Neutrophil (primary cell): ENCODE results near the gene MYO16.

Experiments used
- H3K27ac ChIP-seq: fragments of 200-600 bp; sonication (generic); 2 replicates; pipeline ENCODE4 v1.5.1; 2016; ENCODE audit warnings: mild to moderate bottlenecking, moderate library complexity
- H3K27me3 ChIP-seq: fragments of 200-600 bp; sonication (generic); 2 replicates; pipeline ENCODE4 v1.6.0; 2016; ENCODE audit warnings: mild to moderate bottlenecking
- H3K36me3 ChIP-seq: fragments of 200-600 bp; sonication (generic); 2 replicates; pipeline ENCODE4 v1.5.1; 2017
- H3K4me1 ChIP-seq, 2 experiments: fragments of 200-600 bp in 1 of 2; sonication (generic) in 1 of 2; 1 replicate in 1 of 2; 2 replicates in 1 of 2; pipeline versions ENCODE4 v1.5.1 to v1.6.1; 2013 to 2016; ENCODE audit warnings: low read depth in 1 of 2, low read length in 1 of 2, mild to moderate bottlenecking in 1 of 2, moderate library complexity in 1 of 2; ENCODE audit not compliant: control insufficient read depth in 1 of 2, insufficient read depth in 1 of 2
- H3K4me3 ChIP-seq, 2 experiments: fragments of 200-600 bp in 1 of 2; sonication (generic) in 1 of 2; 1 replicate in 1 of 2; 2 replicates in 1 of 2; pipeline ENCODE4 v1.5.1; 2013 to 2016; ENCODE audit warnings: low read depth in 1 of 2, low read length in 1 of 2, mild to moderate bottlenecking in 1 of 2, moderate library complexity in 1 of 2
- H3K9me3 ChIP-seq: fragments of 200-600 bp; sonication (generic); 2 replicates; pipeline ENCODE4 v1.5.1; 2016
- TF ChIP-seq, protein P1 (sequence below): fragments of 200-600 bp; sonication (generic); IDR thresholded peaks from 2 replicates; pipeline ENCODE4 v1.5.1; 2016; ENCODE audit warnings: antibody characterized with exemption

Gene MYO16

DNA sequence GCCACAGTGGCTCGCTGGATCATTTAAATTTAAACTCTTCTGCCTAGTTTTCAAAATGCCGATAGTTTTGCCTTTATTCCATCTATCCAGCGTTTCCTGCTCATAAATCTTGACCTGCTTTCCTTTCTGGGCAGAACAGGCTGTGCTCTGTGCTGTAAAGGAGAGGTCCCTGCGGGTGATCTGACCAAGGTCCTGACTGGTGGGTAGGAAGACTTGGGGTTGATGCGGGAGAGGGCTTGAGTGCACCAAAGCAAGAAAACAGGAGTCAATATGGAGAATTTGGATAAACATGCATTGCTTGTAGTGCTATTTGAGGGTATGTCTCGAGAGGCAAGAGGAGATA lies 533.6 kb downstream of the MYO16 start:
- H3K27ac ChIP-seq = no peak overlapping the region

DNA sequence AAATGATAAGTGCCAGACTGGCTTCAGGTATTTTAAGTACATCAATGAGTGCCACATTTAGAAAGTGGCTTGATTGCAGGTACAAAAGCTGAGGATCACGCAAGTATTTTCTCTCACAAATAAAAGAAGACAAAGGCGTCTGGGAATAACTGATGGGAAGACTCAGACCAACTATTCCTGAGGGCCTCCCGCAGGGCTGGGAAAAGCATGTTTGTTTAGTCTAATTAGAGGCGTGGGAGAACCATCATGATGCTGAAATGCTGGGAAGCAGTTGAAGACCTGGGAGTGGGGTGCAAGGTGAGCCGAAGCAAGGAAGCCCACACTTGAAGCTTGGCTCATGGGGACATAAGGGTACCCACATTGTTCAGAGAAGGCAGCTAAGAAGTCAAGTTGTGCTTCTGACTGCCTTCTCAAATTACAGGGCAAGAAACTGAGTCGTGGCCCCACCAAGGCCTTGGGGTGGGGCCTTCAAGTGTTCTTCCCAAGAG lies 536.0 kb downstream of the MYO16 start:
- Histone ChIP-seq H3K4me3 (no peak overlapping the region), H3K4me1 (peaks cover 10% of the 10 kb centered on the region in 2 experiments), H3K27ac (no peak overlapping the region), H3K27me3 (no peaks in the 10 kb centered on the region), H3K36me3 (no peaks in the 10 kb centered on the region), H3K9me3 (no peaks in the 10 kb centered on the region)
- TF ChIP-seq, protein P1, sequence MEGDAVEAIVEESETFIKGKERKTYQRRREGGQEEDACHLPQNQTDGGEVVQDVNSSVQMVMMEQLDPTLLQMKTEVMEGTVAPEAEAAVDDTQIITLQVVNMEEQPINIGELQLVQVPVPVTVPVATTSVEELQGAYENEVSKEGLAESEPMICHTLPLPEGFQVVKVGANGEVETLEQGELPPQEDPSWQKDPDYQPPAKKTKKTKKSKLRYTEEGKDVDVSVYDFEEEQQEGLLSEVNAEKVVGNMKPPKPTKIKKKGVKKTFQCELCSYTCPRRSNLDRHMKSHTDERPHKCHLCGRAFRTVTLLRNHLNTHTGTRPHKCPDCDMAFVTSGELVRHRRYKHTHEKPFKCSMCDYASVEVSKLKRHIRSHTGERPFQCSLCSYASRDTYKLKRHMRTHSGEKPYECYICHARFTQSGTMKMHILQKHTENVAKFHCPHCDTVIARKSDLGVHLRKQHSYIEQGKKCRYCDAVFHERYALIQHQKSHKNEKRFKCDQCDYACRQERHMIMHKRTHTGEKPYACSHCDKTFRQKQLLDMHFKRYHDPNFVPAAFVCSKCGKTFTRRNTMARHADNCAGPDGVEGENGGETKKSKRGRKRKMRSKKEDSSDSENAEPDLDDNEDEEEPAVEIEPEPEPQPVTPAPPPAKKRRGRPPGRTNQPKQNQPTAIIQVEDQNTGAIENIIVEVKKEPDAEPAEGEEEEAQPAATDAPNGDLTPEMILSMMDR = no peak

More for the DNA sequence above, 533.6 kb downstream of the MYO16 start:
- TF ChIP-seq, protein P1 = no peak
- Histone ChIP-seq H3K4me1 (peaks cover 10% of the 10 kb centered on the region in 2 experiments), H3K9me3 (no peaks in the 10 kb centered on the region), H3K27me3 (no peaks in the 10 kb centered on the region), H3K4me3 (no peak overlapping the region), H3K36me3 (no peaks in the 10 kb centered on the region)

DNA sequence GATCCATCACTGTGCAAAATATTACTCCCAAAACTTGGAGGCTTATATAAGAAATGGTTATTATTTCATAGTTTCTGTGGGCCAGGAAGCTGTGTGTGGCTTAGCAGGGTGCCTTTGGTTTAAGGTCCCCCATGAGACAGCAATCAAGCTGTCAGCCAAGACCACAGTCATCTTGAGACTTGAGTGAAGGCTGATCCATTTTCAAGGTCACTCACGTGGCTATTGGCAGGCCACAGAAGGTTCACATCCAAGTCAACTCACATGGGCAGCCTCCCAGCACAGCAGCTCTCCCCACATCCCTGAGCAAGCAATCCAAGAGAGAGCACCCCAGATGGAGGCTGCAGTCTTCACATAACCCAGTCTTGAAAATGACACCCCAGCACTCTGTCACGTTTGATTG lies 537.4 kb downstream of the MYO16 start:
- H3K4me3 ChIP-seq = no peak overlapping the region
- H3K9me3 ChIP-seq = no peaks in the 10 kb centered on the region
- H3K36me3 ChIP-seq = no peaks in the 10 kb centered on the region
- no peaks in the 10 kb centered on the region for H3K27me3 ChIP-seq
- TF ChIP-seq, protein P1 = no peak
- H3K27ac ChIP-seq = no peak overlapping the region
- H3K4me1 ChIP-seq = peaks cover 9 to 11% of the 10 kb centered on the region in 2 experiments

DNA sequence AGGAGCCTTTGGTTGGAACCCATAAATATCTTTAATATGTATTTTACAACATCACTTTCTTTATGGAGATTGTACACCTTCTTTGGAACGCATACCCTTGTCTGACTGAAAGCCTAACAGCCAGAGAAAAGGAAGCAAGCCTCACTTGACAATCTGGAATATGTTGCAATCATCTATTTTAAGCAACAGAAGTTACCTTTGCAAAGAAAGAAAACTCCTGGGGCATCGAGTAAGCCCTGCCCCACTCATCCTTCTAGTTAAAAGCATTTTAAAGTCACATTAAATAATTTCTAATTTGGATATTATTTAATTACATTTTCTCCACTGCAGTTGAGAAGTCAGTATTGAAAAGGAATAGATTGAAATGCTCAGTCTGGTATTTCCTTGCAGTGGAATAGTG lies 542.7 kb downstream of the MYO16 start:
- H3K27me3 ChIP-seq = no peaks in the 10 kb centered on the region
- TF ChIP-seq, protein P1 = no peak
- no peaks in the 10 kb centered on the region for H3K9me3 ChIP-seq
- H3K27ac ChIP-seq = no peak overlapping the region
- no peaks in the 10 kb centered on the region for H3K36me3 ChIP-seq
- peaks cover 5 to 8% of the 10 kb centered on the region in 2 experiments for H3K4me1 ChIP-seq
- H3K4me3 ChIP-seq = no peak overlapping the region

DNA sequence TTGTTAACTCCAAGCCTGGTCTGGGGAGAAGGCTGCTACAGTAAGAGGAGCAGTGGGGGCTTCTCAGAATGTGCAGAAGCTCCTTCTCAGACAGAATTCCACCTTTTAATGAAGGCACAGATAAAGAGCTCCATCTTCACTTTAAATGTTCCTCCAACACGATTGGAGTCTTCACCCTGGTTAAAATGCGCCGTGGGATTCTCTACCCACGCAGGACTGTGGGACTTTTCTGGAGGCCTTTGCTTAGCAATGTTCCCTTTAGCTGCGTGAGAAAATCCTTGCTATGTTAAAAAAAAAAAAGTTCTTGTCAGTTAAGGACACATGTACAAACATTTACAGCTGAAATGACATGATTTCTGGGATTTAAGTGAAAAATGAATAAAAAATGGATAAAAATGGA lies 546.3 kb downstream of the MYO16 start:
- TF ChIP-seq, protein P1 = no peak
- Histone ChIP-seq H3K27me3 (no peaks in the 10 kb centered on the region), H3K4me1 (peaks cover 5 to 8% of the 10 kb centered on the region in 2 experiments), H3K36me3 (no peaks in the 10 kb centered on the region), H3K9me3 (no peaks in the 10 kb centered on the region), H3K27ac (no peak overlapping the region), H3K4me3 (no peak overlapping the region)
